ENCODE results near the gene STC2.

STC2 gene

GRCh38 chr5:173328844-173329490 lies 753 bp upstream of the STC2 start:
- DNase-seq = no peak

GRCh38 chr5:173327084-173327947 lies 898 bp downstream of the STC2 start:
- DNase-seq = no peak

DNA sequence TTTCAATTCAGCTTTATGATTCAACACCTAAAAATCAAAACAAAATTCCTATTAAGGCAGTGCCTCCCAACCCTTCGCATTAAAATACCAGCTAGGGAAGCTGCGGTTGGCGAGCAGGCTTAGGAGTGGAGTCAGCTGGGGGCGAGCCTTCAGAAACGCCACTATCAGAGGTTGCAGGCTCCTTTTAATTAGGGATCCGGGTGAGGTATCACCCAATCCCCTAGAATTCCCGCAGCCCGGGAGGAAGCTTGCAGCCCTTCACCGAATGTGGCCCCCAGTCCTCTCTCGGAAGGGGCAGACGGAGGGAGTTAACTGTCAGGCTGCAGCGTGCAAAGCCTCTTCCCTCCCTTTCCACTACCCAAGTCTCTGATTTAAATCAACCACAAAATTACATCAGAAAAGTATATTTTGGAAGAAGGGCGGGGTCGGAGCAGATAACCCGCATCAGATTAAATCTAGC lies 1.7 kb downstream of the STC2 start:
- no peak for DNase-seq

DNA sequence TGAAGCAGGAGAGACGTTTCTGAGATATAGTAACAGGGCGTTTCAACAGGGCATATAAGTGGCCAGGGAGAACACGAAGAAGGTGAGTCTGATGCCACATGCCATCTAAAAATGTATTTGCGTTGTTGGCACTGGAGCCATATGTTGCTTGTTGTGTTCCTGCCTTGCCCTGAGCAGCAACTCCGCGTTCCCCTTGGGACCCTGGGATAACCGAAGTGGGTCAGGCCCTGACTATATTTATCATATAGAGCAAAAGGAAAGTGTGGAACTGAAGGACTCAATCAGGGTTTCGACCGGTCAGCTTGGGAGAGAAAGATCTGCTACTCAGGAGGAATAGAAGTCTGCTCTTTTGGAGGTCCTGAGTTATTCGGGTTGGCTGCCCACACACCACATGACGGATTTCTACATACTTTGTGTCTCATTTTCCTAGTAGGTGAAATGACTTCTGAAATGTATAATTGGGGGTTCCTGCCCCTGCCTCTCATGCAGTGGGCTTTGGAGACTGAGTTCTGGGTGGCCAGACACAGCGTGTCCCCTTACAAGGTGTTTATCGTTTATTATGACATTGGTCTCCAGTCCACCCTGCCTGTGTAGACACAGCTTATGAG lies 3.0 kb downstream of the STC2 start:
- DNase-seq = no peak

DNA sequence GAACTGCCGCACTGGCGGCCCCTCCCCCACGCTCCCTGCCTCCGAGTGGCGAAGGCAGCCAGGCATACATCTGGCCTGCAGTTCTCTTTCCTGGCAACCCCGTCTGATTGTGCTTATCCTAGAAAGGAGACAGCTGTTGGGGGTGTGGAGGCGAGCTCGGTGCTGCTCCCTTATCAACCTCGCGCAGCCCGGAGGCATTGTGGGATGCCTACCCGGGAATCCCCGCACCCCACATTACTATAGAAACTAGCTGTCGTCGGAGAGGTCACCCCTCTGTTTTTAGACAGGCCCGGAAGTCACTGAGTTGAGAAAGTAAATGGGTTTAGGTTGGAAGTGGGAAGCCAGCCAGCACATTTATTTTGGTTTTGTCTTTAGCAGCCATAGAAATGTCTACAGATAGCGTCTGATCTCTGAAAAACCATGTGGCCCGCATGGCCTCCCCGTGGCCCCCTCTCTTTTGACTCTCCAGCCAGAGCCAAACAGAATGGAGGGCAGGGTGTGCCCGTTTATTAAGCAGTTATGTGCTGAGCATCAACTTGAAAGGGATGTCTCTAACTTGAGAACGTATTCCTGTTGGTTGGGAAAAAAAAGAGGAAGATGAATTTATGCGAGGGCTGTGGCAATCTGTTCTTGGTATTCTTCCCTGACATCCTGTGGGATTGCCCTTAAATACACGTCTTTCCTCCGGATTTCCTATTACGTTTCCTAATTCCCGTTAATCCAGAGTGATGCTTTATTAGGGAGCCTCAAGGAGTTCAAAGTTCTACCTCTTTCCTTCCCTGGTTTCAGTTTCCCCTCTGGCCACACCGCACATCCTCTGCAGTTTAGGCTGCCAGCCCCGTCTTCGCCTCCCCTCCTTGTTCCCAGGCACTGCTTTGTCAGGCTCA lies 3.9 kb downstream of the STC2 start:
- DNase-seq = no peak

DNA sequence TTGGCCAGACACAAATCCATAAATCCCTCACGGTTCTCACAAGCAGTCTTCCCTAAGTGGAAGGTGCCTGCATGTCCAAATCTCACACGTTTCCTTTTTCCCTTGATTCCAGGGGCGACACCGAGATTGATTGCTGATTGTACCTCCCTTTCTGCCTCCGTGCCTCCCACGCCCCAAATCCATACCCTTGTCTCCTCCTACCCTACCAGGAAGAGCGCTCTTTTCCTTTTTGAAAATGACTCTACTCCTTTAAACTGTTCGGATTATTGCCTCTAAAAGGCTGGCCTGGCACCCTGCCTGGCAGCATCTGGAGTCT lies 4.5 kb downstream of the STC2 start:
- no peak for DNase-seq

GRCh38 chr5:173323106-173323798 lies 5.0 kb downstream of the STC2 start:
- no peak for DNase-seq

DNA sequence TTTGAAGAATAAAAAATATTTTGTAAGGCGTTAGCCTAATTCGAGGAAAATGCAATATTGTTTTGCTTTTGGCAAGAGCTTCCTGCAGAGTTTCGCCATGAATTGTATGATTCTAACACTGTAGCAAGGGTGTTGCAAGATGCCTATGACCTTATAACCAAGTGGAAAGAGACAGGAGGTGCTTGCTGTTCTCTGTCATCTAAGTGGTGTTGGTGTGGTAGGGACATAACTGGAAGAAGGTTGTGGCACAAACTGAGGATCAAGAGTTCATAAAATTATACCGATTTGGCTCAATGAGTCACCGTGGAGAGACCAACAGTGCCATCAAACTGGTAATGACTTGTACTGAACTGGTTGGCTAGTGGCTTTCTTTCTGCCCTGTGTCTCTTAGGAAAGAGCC lies 6.3 kb downstream of the STC2 start:
- DNase-seq = no peak

DNA sequence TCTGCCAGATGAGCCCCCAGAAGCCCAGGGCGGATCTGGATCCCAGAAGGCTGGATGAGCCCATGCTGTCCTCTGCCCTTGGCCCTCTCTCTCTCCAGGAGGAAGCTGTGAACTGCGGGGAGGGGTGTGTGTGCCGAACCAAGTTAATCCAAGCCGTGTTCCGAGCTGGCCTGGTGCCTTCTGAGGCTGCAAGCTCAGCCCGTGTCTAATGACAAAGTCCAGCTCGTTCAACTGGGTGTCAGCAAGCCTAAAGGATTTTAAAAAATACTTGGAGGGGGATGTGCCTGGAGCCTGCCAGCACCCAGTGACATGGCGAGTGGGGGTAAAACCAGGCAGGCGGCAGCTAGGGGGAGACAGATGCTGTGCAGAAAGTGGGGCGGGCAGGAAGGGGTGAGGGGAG lies 8.0 kb downstream of the STC2 start:
- DNase-seq = no peak

DNA sequence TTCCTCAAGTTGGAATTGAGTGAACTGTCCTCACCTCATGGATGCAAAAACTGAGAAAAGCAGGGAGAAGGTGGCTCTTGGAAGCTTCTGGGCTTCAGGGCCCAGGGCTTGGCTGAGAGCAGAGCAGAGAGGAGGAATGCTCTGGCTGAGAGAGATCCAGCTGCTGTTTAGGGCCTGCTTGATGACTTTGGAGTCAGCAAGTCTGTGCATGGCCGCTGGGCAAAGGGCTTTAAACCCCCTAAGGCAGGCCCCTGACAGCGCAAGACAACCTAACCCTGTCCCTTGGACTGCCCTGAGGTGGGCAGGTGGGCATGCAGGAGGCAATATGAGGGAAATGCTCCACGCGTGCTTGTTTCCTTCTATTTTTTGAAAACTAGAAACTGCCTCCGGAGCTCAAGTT lies 8.6 kb downstream of the STC2 start:
- no peak for DNase-seq

GRCh38 chr5:173318881-173319620 lies 9.2 kb downstream of the STC2 start:
- DNase-seq = no peak

GRCh38 chr5:173318330-173318729 lies 9.9 kb downstream of the STC2 start:
- no peak for DNase-seq

- DNase-seq = no peak
Observed at GRCh38 chr5:173317852-173318251, 10.4 kb downstream of the STC2 start.

DNA sequence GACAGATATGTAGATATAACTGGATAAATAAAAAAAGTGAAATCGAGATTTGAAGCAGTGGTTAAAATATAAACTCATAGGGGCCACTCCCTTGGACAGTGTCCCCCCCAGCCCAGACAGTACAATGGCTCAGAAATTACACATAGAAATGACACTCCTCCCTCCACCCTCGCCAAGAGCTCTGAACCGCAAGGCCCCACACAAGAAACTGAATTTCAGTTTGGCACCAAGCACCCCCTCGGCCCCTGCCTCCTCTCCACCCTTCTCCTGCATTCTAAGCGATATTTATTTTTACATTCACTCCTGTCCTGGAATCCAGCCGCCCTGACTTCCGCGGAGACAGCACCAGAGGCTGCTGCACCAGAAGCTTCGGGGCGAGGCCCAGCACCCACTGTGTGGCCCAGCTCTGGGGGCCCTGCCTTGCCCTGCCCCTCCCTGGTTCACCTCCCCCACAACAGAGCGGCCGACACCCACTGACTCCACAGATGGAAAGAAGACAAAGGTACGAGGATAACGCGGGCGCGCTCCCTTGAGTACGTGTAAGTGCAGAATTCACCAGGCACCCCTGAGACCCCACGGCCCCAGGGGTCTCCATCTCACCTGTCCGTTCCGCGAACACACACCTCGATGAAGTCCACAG lies 11.0 kb downstream of the STC2 start:
- no peak for DNase-seq

DNA sequence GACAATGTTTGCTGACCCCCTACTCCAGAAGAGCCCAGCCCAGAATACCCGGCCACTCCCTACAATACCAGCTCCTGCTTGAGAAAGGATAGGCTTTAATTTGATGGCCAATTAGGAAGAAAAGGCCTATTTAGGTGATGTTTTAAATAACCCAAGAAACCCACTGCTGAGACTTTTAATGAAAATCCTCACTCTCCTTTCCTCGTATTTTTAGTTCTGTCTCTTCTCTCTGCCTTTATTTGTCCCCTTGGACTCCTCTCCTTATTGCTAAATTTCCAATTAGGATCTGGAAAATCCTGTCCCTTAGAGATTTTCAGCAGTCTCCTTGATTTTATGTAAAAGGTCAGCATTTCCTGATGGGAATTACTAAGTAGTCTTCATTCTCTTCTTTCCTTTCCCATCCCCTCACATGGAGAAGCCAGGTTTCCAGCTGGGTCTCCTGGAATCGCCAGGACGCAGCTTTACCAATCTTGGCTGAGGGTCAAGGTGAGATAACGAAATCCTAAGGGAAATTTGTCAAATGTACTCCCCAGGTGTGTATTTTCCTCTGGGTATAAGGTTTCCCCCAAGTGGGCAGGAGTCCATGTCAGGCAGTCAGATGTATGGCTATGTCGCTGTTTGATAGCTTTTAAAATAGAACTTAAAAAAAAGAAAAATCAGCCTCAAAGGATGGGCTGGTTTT lies 11.7 kb downstream of the STC2 start:
- no peak for DNase-seq

DNA sequence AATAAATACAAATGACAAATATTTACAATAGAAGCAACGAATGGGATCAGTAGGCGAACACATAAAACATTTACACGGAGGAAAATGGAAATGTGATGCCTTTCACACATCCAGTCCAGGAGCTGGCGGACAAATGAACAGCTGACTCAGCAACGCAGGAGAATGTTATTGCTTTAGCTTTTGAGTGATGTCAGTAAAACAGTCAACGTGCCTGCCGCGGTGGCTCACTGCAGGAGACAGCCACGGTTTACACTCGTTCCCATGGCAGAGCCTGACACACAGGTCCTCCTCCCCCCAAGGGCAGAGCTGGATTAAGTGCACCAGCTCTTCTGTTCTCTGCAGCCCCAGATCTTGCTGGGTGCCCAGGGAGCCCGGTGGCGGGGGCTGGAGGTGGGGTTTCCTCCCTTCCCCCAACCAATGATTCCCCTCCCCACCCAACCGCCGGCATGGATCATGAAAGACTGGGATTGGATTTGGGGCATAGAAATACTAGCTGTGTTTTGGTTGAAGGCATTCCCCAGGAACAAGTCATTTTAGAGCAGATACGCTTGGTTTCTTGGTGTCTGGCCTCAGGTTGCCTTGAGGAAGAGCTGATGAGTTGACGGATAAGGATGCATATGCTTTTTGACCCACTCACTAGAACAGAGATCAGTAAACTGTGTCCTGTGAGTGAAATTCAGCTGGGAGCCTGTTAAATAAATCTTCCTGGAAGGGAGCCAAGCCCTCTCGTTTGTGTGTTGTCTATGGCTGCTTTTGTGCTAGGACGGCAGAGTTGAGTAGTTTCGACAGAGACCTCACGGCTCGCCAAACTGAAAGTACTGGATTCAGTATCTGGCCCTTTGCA lies 12.5 kb downstream of the STC2 start:
- no peak for DNase-seq

DNA sequence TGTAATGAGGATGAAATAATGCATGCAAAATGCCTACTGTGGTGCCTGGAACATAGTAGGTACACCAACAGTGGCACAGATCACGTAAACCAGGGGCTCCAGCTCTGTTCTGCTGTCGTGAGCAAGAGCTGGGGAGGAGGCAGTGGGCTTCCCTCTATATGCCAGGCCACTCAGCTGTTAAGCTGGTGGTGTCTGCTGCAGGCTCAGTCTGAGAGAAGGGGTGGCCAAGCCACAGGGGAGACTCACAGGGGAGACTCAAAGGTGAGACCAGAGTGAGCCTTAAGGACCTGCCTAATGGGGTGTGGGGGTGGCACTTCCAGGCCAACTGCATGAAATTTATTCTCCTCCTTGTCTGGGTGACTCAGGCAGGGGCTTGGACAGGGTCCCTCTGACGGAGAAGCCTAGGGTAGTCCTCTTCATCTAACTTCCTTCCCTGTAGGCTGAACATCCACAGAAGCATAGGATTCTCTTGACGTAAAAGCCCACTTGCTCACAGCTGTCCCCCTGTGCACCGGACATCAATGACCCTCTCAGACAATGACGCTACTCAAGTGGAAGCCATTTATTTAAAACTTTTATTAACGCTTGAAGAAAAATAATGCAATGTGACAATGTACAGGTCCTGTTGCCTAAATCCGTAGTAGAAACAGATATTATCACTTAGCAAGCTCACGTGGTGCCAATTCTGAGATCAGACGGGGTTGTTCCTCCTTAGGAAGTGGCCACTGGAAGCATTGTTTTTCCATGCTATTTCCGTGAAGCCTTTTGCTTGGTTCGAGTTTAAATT lies 13.9 kb downstream of the STC2 start:
- DNase-seq = no peak

DNA sequence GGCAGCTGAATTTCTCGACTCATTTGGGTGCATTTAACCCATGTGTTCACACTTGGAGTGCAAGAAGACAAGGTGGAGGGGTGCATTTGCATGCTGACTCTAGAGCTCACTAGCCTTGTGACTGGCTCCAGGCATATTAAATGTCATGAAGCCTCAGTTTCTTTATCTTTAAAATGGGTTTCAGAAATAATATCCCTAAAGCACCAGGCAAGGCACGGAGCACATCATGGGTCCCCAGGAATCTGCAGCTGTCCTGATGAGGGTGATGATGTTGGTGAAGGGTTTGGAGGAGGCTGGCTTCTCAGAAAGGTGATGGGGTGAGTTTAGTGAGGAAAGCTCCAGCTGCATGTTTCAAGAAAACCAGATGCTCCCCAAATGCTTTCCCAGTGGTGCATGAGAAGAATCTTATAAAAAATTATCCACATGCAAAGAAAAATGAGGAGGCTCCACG lies 14.8 kb downstream of the STC2 start:
- DNase-seq = no peak

DNA sequence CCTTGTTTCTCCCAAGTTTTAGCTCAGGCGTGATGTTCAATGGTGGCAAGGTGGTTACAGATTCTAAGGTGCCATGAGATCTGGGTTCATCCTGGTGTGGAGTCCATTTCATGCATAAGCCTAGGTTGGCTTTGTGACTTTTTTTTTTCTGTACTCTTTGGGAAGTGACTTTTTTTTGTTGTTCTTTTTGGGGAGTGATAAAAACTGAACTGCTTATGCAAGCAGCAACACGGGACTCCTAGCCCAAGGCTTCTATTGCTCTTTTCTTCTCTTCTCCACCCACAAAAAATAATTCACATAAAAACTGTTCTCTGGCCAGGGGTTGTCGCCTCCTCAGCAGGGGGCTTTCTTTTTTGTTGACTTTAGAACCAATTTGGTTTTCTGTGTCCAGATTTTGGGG lies 15.4 kb downstream of the STC2 start:
- DNase-seq = no peak
